Measurements from ENCODE around the gene PARD3B.

GRCh38 chr2:205545971-205546816 lies 1000.9 kb downstream of the PARD3B start:
- TF ChIP-seq POLR2A (IDR thresholded peaks at IDR 0.05; ENCODE audit: low read depth, low read length) (no peak), TAF1 (IDR thresholded peaks at IDR 0.05; ENCODE audit: borderline replicate concordance, low read depth, low read length) (no peak)

Data from GM12892 (cell line).